Measurements from ENCODE around the gene GNA15.
"Not testable (repeated sequence)": the region's sequence is repeated elsewhere in the genome, so short reads cannot be mapped to it uniquely, and the experiment has no call there.

The GNA15 gene

DNA sequence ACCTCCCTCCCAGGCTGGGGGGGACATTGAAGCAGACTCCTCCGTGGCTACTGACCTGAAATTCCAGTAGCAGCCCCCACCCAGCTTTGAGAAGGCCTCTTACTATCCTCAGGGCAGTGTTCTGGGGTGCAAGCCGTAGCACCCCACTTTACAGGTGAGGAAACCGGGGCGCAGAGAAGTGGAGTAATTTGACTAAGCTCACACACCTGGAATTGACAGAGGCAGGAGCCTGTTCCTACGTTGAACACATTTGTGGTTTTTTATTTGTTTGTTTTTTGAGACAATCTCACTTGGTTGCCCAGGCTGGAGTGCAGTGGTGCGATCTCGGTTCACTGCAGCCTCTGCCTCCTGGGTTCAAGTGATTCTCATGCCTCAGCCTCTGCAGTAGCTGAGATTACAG lies 28.1 kb downstream of the GNA15 start:
- DNase-seq = no peak
- no peaks in the 10 kb centered on the region for H3F3A ChIP-seq (ENCODE audit: insufficient read depth, low read length)
- no peaks in the 10 kb centered on the region for H3K79me2 ChIP-seq (ENCODE audit: low read length)
- H3K27ac ChIP-seq (ENCODE audit: low read length) = no peak overlapping the region
- no peak overlapping the region for H2AFZ ChIP-seq (ENCODE audit: low read length)
- no peak overlapping the region for H3K4me2 ChIP-seq (ENCODE audit: low read depth, low read length)
- H3K36me3 ChIP-seq (replicated peaks; ENCODE audit: insufficient read depth, low read length) = no peaks in the 10 kb centered on the region
- H3K27me3 ChIP-seq (replicated peaks; ENCODE audit: insufficient read depth, low read length) = peaks cover 69% of the 10 kb centered on the region
- no peaks in the 10 kb centered on the region for H3K9me2 ChIP-seq (replicated peaks; ENCODE audit: insufficient read depth, low read length)
- no peak for TF ChIP-seq EZH2phosphoT487 (IDR thresholded peaks at IDR 0.05; ENCODE audit: low read length)
- TF ChIP-seq, protein P1, sequence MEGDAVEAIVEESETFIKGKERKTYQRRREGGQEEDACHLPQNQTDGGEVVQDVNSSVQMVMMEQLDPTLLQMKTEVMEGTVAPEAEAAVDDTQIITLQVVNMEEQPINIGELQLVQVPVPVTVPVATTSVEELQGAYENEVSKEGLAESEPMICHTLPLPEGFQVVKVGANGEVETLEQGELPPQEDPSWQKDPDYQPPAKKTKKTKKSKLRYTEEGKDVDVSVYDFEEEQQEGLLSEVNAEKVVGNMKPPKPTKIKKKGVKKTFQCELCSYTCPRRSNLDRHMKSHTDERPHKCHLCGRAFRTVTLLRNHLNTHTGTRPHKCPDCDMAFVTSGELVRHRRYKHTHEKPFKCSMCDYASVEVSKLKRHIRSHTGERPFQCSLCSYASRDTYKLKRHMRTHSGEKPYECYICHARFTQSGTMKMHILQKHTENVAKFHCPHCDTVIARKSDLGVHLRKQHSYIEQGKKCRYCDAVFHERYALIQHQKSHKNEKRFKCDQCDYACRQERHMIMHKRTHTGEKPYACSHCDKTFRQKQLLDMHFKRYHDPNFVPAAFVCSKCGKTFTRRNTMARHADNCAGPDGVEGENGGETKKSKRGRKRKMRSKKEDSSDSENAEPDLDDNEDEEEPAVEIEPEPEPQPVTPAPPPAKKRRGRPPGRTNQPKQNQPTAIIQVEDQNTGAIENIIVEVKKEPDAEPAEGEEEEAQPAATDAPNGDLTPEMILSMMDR (IDR thresholded peaks at IDR 0.05; ENCODE audit: low read length) = no peak
- no peak for TF ChIP-seq EZH2 (optimal IDR thresholded peaks at IDR 0.05; ENCODE audit: low read depth, low read length)
- H3K9me3 ChIP-seq (replicated peaks; ENCODE audit: insufficient read depth, low read length) = no peaks in the 10 kb centered on the region
- no peaks in the 10 kb centered on the region for H4K20me1 ChIP-seq (ENCODE audit: insufficient read depth, low read length)
- H3K4me3 ChIP-seq (ENCODE audit: low read length) = no peak overlapping the region
- no peaks in the 10 kb centered on the region for H3K4me1 ChIP-seq (ENCODE audit: low read length)
- H3K9ac ChIP-seq (ENCODE audit: low read length) = no peak overlapping the region

DNA sequence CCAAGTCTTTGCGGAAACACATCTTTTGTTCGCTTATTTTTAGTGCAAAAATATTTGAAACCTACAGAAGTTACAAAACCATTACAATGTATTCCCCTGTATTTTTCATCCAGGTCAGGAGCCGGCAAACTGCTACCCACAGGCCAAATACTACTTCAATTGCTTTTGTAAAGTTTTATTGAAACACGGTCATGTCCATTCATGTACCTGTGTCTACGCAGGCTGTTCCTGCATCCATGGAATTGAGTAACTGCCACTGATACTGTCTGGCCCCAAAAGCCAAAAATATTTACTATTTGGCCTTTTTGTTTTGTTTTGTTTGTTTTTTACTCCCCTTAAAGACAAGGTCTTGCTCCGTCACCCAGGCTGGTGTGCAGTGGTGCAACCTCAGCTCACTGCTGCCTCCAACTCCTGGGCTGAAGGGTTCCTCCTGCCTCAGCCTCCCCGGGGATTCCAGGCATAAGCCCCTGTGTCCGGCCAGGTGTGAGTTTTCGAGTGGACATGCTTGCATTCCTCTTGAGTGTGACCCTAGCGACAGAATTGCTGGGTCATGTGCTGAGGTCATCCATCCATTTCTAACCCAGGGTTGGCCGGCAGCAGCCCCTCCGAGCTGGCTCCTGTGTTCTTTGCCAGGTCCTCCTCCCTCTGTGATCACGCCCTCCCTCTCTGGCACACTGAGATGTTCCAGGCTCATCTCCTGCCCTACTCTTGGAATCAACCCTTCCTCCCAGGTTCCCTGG lies 31.9 kb downstream of the GNA15 start:
- Histone ChIP-seq H3K4me2 (ENCODE audit: low read depth, low read length) (no peak overlapping the region), H3K9me3 (replicated peaks; ENCODE audit: insufficient read depth, low read length) (no peaks in the 10 kb centered on the region), H3K27ac (ENCODE audit: low read length) (no peak overlapping the region), H3K27me3 (replicated peaks; ENCODE audit: insufficient read depth, low read length) (peaks cover 73% of the 10 kb centered on the region), H2AFZ (ENCODE audit: low read length) (no peak overlapping the region), H4K20me1 (ENCODE audit: insufficient read depth, low read length) (no peaks in the 10 kb centered on the region), H3K79me2 (ENCODE audit: low read length) (no peaks in the 10 kb centered on the region), H3F3A (ENCODE audit: insufficient read depth, low read length) (no peaks in the 10 kb centered on the region), H3K4me3 (ENCODE audit: low read length) (no peak overlapping the region), H3K9me2 (replicated peaks; ENCODE audit: insufficient read depth, low read length) (no peaks in the 10 kb centered on the region), H3K9ac (ENCODE audit: low read length) (no peak overlapping the region), H3K4me1 (ENCODE audit: low read length) (no peaks in the 10 kb centered on the region), H3K36me3 (replicated peaks; ENCODE audit: insufficient read depth, low read length) (no peaks in the 10 kb centered on the region)
- no peak for TF ChIP-seq EZH2 (optimal IDR thresholded peaks at IDR 0.05; ENCODE audit: low read depth, low read length)
- TF ChIP-seq EZH2phosphoT487 (IDR thresholded peaks at IDR 0.05; ENCODE audit: low read length) = no peak
- TF ChIP-seq, protein P1 (IDR thresholded peaks at IDR 0.05; ENCODE audit: low read length) = no peak
- no peak for DNase-seq

DNA sequence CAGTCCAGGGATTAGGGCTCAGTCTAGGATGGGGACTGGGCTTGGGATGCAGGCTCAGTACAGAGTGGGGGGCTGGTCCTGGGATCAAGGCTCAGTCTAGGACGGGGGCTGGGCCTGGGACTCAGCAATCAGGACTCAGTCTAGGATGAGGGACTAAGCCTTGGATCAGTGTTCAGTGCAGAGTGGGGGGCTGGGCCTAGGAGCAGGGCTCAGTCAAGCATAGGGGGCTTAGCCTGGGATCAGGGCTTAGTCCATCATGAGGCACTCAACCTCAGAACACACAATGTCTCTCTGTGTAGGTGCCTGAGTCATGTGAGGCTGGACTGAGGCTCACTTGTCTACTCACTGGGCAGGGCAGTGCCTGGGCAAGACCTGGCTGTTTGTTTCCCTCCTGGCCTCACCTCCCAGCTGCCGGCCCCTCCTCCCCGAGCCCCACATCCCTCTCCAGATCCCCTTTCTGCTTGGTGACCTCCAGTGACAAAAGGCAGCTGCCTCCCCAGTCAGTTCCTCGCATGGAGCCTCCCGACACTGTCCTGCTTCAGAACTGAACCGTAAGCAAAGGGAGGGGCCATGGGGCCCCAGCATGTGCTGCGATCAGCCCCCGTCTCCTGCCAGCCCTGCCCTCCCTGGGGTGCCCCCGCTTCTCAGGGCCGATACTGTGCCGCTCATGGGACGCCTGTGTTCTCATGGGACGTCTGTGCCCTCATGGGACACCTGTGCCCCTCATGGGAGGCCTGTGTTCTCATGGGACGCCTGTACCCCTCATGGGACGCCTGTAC lies 36.2 kb downstream of the GNA15 start:
- TF ChIP-seq EZH2 (optimal IDR thresholded peaks at IDR 0.05; ENCODE audit: low read depth, low read length) = no peak
- TF ChIP-seq, protein P1 (IDR thresholded peaks at IDR 0.05; ENCODE audit: low read length) = no peak
- TF ChIP-seq EZH2phosphoT487 (IDR thresholded peaks at IDR 0.05; ENCODE audit: low read length) = no peak
- Histone ChIP-seq H2AFZ (ENCODE audit: low read length) (no peak overlapping the region), H3K9me3 (replicated peaks; ENCODE audit: insufficient read depth, low read length) (no peaks in the 10 kb centered on the region), H3K9ac (ENCODE audit: low read length) (no peak overlapping the region), H3K4me1 (ENCODE audit: low read length) (no peaks in the 10 kb centered on the region), H3K9me2 (replicated peaks; ENCODE audit: insufficient read depth, low read length) (no peaks in the 10 kb centered on the region), H3K79me2 (ENCODE audit: low read length) (no peaks in the 10 kb centered on the region), H3K27ac (ENCODE audit: low read length) (no peak overlapping the region), H3K4me3 (ENCODE audit: low read length) (no peak overlapping the region), H3K36me3 (replicated peaks; ENCODE audit: insufficient read depth, low read length) (no peaks in the 10 kb centered on the region), H3K4me2 (ENCODE audit: low read depth, low read length) (no peak overlapping the region), H4K20me1 (ENCODE audit: insufficient read depth, low read length) (no peaks in the 10 kb centered on the region), H3K27me3 (replicated peaks; ENCODE audit: insufficient read depth, low read length) (peaks cover 55% of the 10 kb centered on the region), H3F3A (ENCODE audit: insufficient read depth, low read length) (no peaks in the 10 kb centered on the region)
- no peak for DNase-seq

DNA sequence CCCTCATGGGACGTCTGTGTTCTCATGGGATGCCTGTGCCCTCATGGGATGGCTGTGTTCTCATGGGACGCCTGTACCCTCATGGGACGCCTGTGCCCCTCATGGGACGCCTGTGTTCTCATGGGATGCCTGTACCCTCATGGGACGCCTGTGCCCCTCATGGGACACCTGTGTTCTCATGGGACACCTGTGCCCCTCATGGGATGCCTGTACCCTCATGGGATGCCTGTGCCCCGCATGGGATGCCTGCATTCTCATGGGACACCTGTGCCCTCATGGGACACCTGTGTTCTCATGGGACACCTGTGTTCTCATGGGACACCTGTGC lies 36.8 kb downstream of the GNA15 start:
- H3F3A ChIP-seq (ENCODE audit: insufficient read depth, low read length); H3K79me2 ChIP-seq (ENCODE audit: low read length); H3K9me3 ChIP-seq (replicated peaks; ENCODE audit: insufficient read depth, low read length); DNase-seq; H4K20me1 ChIP-seq (ENCODE audit: insufficient read depth, low read length); H3K4me2 ChIP-seq (ENCODE audit: low read depth, low read length); H3K9me2 ChIP-seq (replicated peaks; ENCODE audit: insufficient read depth, low read length); H3K4me1 ChIP-seq (ENCODE audit: low read length); H2AFZ ChIP-seq (ENCODE audit: low read length); H3K36me3 ChIP-seq (replicated peaks; ENCODE audit: insufficient read depth, low read length); H3K27ac ChIP-seq (ENCODE audit: low read length); H3K9ac ChIP-seq (ENCODE audit: low read length); H3K4me3 ChIP-seq (ENCODE audit: low read length): not testable (repeated sequence)
- peaks cover 51% of the 10 kb centered on the region for H3K27me3 ChIP-seq (replicated peaks; ENCODE audit: insufficient read depth, low read length)
